GM12892 (cell line): Measurements from ENCODE around the gene KCNS3.

Experiments used
- POLR2AphosphoS5 ChIP-seq: IDR thresholded peaks from 2 replicates; pipeline ENCODE4 v1.6.1; 2011; ENCODE audit warnings: low read depth, low read length, control low read depth
- TAF1 ChIP-seq: IDR thresholded peaks from 2 replicates; pipeline ENCODE4 v1.6.1; 2011; ENCODE audit warnings: low read depth, mild to moderate bottlenecking, control low read depth, low read length, borderline replicate concordance

- TF ChIP-seq TAF1, result no peak
- no peak for TF ChIP-seq POLR2AphosphoS5
Observed at GRCh38 chr2:17918789-17919188, 40.3 kb downstream of the KCNS3 start.
